ENCODE measurements around the gene C1orf87.

C1orf87 gene

GRCh38 chr1:60111118-60111517, 37.5 kb upstream of the C1orf87 start:
- no peak for TF ChIP-seq EZH2phosphoT487 (conservative IDR thresholded peaks at IDR 0.05; ENCODE audit: low read length)
- no peak for TF ChIP-seq CTCF (IDR thresholded peaks at IDR 0.05; ENCODE audit: insufficient read depth, low read length, poor library complexity, severe bottlenecking)
- no peaks in the 10 kb centered on the region for H4K20me1 ChIP-seq (ENCODE audit: low read depth, low read length)
- no peak overlapping the region for H3K4me3 ChIP-seq (ENCODE audit: insufficient read depth, low read length, poor library complexity, severe bottlenecking)
- no peaks in the 10 kb centered on the region for H3K9me2 ChIP-seq (replicated peaks; ENCODE audit: insufficient read depth, low read length)
- no peak overlapping the region for H3K9ac ChIP-seq (ENCODE audit: low read length)
- H3K27me3 ChIP-seq (ENCODE audit: low read length) = no peaks in the 10 kb centered on the region
- no peaks in the 10 kb centered on the region for H3K9me3 ChIP-seq (ENCODE audit: insufficient read depth, low read length)
- no peak overlapping the region for H2AFZ ChIP-seq (ENCODE audit: low read depth, low read length, severe bottlenecking)
- H3F3A ChIP-seq (ENCODE audit: insufficient read depth) = no peaks in the 10 kb centered on the region
- no peaks in the 10 kb centered on the region for H3K79me2 ChIP-seq (ENCODE audit: insufficient read depth, low read length)
- H3K36me3 ChIP-seq (ENCODE audit: low read length) = no peaks in the 10 kb centered on the region
- no peak overlapping the region for H3K4me2 ChIP-seq (ENCODE audit: low read depth, low read length, poor library complexity, severe bottlenecking)
- H3K27ac ChIP-seq (ENCODE audit: low read depth, low read length) = no peak overlapping the region

GRCh38 chr1:60108196-60108595, 34.6 kb upstream of the C1orf87 start:
- Histone ChIP-seq H4K20me1 (ENCODE audit: low read depth, low read length) (no peaks in the 10 kb centered on the region), H3K27me3 (ENCODE audit: low read length) (no peaks in the 10 kb centered on the region), H3F3A (ENCODE audit: insufficient read depth) (no peaks in the 10 kb centered on the region), H3K4me3 (ENCODE audit: insufficient read depth, low read length, poor library complexity, severe bottlenecking) (no peak overlapping the region), H3K79me2 (ENCODE audit: insufficient read depth, low read length) (no peaks in the 10 kb centered on the region), H3K9ac (ENCODE audit: low read length) (no peak overlapping the region), H3K27ac (ENCODE audit: low read depth, low read length) (no peak overlapping the region), H3K9me2 (replicated peaks; ENCODE audit: insufficient read depth, low read length) (no peaks in the 10 kb centered on the region), H3K9me3 (ENCODE audit: insufficient read depth, low read length) (no peaks in the 10 kb centered on the region), H2AFZ (ENCODE audit: low read depth, low read length, severe bottlenecking) (no peak overlapping the region), H3K36me3 (ENCODE audit: low read length) (no peaks in the 10 kb centered on the region), H3K4me2 (ENCODE audit: low read depth, low read length, poor library complexity, severe bottlenecking) (no peak overlapping the region)
- no peak for TF ChIP-seq CTCF (IDR thresholded peaks at IDR 0.05; ENCODE audit: insufficient read depth, low read length, poor library complexity, severe bottlenecking)
- TF ChIP-seq EZH2phosphoT487 (conservative IDR thresholded peaks at IDR 0.05; ENCODE audit: low read length) = no peak

- H4K20me1 ChIP-seq (ENCODE audit: low read depth, low read length) = no peaks in the 10 kb centered on the region
- no peaks in the 10 kb centered on the region for H3F3A ChIP-seq (ENCODE audit: insufficient read depth)
- H3K27me3 ChIP-seq (ENCODE audit: low read length) = no peaks in the 10 kb centered on the region
- no peak overlapping the region for H3K9ac ChIP-seq (ENCODE audit: low read length)
- H3K4me3 ChIP-seq (ENCODE audit: insufficient read depth, low read length, poor library complexity, severe bottlenecking) = no peak overlapping the region
- no peaks in the 10 kb centered on the region for H3K9me2 ChIP-seq (replicated peaks; ENCODE audit: insufficient read depth, low read length)
- no peak overlapping the region for H3K4me2 ChIP-seq (ENCODE audit: low read depth, low read length, poor library complexity, severe bottlenecking)
- H2AFZ ChIP-seq (ENCODE audit: low read depth, low read length, severe bottlenecking) = no peak overlapping the region
- no peak overlapping the region for H3K27ac ChIP-seq (ENCODE audit: low read depth, low read length)
- H3K79me2 ChIP-seq (ENCODE audit: insufficient read depth, low read length) = no peaks in the 10 kb centered on the region
- no peaks in the 10 kb centered on the region for H3K9me3 ChIP-seq (ENCODE audit: insufficient read depth, low read length)
- H3K36me3 ChIP-seq (ENCODE audit: low read length) = no peaks in the 10 kb centered on the region
- no peak for TF ChIP-seq EZH2phosphoT487 (conservative IDR thresholded peaks at IDR 0.05; ENCODE audit: low read length)
- no peak for TF ChIP-seq CTCF (IDR thresholded peaks at IDR 0.05; ENCODE audit: insufficient read depth, low read length, poor library complexity, severe bottlenecking)
These were observed 29.6 kb upstream of the C1orf87 start for GRCh38 chr1:60103186-60103585.

All from SU-DHL-6 (cell line).